Neural cell (in vitro differentiated cells): Measurements from ENCODE around the gene PCYT1A. TPM values are rescaled to one million over a fixed set of nuclear protein-coding genes. Genes with fewer than 3 reads are reported as not detected.
"Not testable (repeated sequence)": the region's sequence is repeated elsewhere in the genome, so short reads cannot be mapped to it uniquely, and the experiment has no call there.

Source experiments
- H2AFZ ChIP-seq: fragments of 200-600, 300-800 bp; sonication (generic), shearing (Covaris generic); 2 replicates; pipeline ENCODE4 v1.6.0; 2014; ENCODE audit warnings: low read depth, mild to moderate bottlenecking, antibody characterized with exemption, low read length, moderate library complexity
- H3F3A ChIP-seq: fragments of 200-600 bp; shearing (Covaris generic); 2 replicates; pipeline ENCODE4 v1.6.1; 2016; ENCODE audit warnings: mild to moderate bottlenecking, moderate library complexity, mixed read lengths, antibody characterized with exemption, low read length; ENCODE audit not compliant: insufficient read depth, poor library complexity, severe bottlenecking
- H3K27ac ChIP-seq: fragments of 200-600, 300-800 bp; sonication (generic), shearing (Covaris generic); 2 replicates; pipeline ENCODE4 v1.5.1; 2014; ENCODE audit warnings: mild to moderate bottlenecking, low read length, moderate library complexity
- H3K27me3 ChIP-seq: fragments of 300-800, 200-600 bp; sonication (generic), shearing (Covaris generic); 2 replicates; pipeline ENCODE4 v1.6.0; 2014; ENCODE audit warnings: mild to moderate bottlenecking, low read depth, low read length, moderate library complexity; ENCODE audit not compliant: insufficient read depth
- H3K36me3 ChIP-seq: fragments of 300-800, 200-600 bp; sonication (generic), shearing (Covaris generic); 2 replicates; pipeline ENCODE4 v1.5.1; 2014; ENCODE audit warnings: mild to moderate bottlenecking, antibody characterized with exemption, low read length, moderate library complexity; ENCODE audit not compliant: insufficient read depth
- H3K4me2 ChIP-seq: fragments of 300-800, 200-600 bp; sonication (generic), shearing (Covaris generic); 2 replicates; pipeline ENCODE4 v1.6.0; 2014; ENCODE audit warnings: mild to moderate bottlenecking, low read length
- H3K4me3 ChIP-seq: fragments of 300-800, 200-600 bp; sonication (generic), shearing (Covaris generic); 2 replicates; pipeline ENCODE4 v1.5.1; 2014; ENCODE audit warnings: mild to moderate bottlenecking, low read length, moderate library complexity
- H3K79me2 ChIP-seq: fragments of 200-600 bp; shearing (Covaris generic); replicated peaks from 2 replicates; pipeline ENCODE4 v1.6.0; 2014; ENCODE audit warnings: mild to moderate bottlenecking, low read length, moderate library complexity; ENCODE audit not compliant: insufficient read depth
- H3K9ac ChIP-seq: fragments of 300-800, 200-600 bp; sonication (generic), shearing (Covaris generic); 2 replicates; pipeline ENCODE4 v1.6.1; 2016; ENCODE audit warnings: mild to moderate bottlenecking, low read length, mixed read lengths
- H3K9me2 ChIP-seq: fragments of 200-600 bp; shearing (Covaris generic); 2 replicates; pipeline ENCODE4 v1.6.1; 2016; ENCODE audit warnings: mild to moderate bottlenecking, low read length, mixed read lengths; ENCODE audit not compliant: insufficient read depth
- H3K9me3 ChIP-seq: fragments of 200-600, 300-800 bp; sonication (generic), shearing (Covaris generic); 2 replicates; pipeline ENCODE4 v1.6.1; 2016; ENCODE audit warnings: mild to moderate bottlenecking, mixed run types, low read length, moderate library complexity, mixed read lengths
- H4K20me1 ChIP-seq: fragments of 200-600 bp; shearing (Covaris generic); 2 replicates; pipeline ENCODE4 v1.6.1; 2016; ENCODE audit warnings: mild to moderate bottlenecking, mixed run types; ENCODE audit not compliant: insufficient read depth
- EP300 ChIP-seq: fragments of 450-650 bp; conservative IDR thresholded peaks from 2 replicates; pipeline ENCODE4 v1.6.1; 2014; ENCODE audit warnings: antibody characterized with exemption, mild to moderate bottlenecking, moderate library complexity; ENCODE audit not compliant: poor library complexity, severe bottlenecking
- EZH2 ChIP-seq: fragments of 200-600, 300-800 bp; shearing (Covaris generic), sonication (generic); IDR thresholded peaks from 2 replicates; pipeline ENCODE4 v1.6.1; 2014; ENCODE audit warnings: antibody characterized with exemption, low read length, borderline replicate concordance, mild to moderate bottlenecking; ENCODE audit not compliant: insufficient read depth, poor library complexity, severe bottlenecking
- MXI1 ChIP-seq: fragments of 450-650 bp; conservative IDR thresholded peaks from 2 replicates; pipeline ENCODE4 v1.6.1; 2014; ENCODE audit warnings: antibody characterized with exemption, mild to moderate bottlenecking; ENCODE audit not compliant: poor library complexity, severe bottlenecking
- POLR2AphosphoS5 ChIP-seq: IDR thresholded peaks from 2 replicates; pipeline ENCODE4 v1.6.1; 2012
- RAD21 ChIP-seq: fragments of 450-650 bp; conservative IDR thresholded peaks from 2 replicates; pipeline ENCODE4 v1.6.1; 2014; ENCODE audit warnings: antibody characterized with exemption, mild to moderate bottlenecking, moderate library complexity
- SMC3 ChIP-seq: fragments of 450-650 bp; conservative IDR thresholded peaks from 2 replicates; pipeline ENCODE4 v1.6.1; 2014; ENCODE audit warnings: antibody characterized with exemption, mild to moderate bottlenecking, moderate library complexity; ENCODE audit not compliant: poor library complexity
- TAF1 ChIP-seq: IDR thresholded peaks from 2 replicates; pipeline ENCODE4 v1.6.1; 2012; ENCODE audit warnings: low read depth
- polyA plus RNA-seq: library from polyadenylated mRNA; depleted of rRNA; stranded (reverse); fragments of >200 nt; gene quantifications from 2 replicates; pipeline ENCODE4 v1.2.3, GENCODE V29; 2014
- TF ChIP-seq, protein P1 (sequence below): fragments of 450-650 bp; IDR thresholded peaks from 2 replicates; pipeline ENCODE4 v1.5.1; 2014; ENCODE audit warnings: antibody characterized with exemption, mild to moderate bottlenecking, moderate library complexity; ENCODE audit not compliant: poor library complexity, severe bottlenecking
- TF ChIP-seq, protein P2 (sequence below): IDR thresholded peaks from 2 replicates; pipeline ENCODE4 v1.6.1; 2012; ENCODE audit warnings: borderline replicate concordance

Gene PCYT1A
- polyA plus RNA-seq, 1 donor from 2014 or later, result 21.7 TPM

DNA sequence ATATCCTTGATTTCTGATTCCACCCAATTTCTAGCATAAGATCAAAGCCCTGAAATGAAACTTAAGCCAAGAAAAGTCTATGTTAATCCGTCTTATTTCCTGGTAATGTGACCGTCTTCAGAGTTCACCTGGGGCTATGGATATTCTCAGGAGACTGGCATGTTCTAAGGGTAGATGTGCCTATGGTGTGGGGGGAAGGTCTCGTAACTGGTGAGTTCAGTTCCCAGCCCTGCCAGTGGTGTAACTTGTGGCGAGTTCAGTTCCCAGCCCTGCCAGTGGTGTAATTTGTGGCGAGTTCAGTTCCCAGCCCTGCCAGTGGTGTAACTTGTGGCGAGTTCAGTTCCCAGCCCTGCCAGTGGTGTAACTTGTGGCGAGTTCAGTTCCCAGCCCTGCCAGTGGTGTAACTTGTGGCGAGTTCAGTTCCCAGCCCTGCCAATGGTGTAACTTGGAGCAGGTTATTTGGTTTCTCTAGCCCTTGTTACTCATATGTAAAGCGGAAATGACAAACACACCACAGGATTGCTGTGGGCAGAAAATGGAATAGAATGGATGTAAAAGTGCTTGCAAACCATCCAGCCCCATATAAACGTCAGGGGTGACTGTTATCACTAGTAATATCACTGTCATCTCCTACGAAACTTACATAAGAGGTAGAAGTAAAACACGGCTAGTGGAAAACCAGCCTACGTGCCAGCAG lies 40.8 kb downstream of the PCYT1A start:
- Histone ChIP-seq H3K9me3 (no peaks in the 10 kb centered on the region), H3K9me2 (no peaks in the 10 kb centered on the region), H2AFZ (no peak overlapping the region), H3K27ac (no peak overlapping the region), H3K4me2 (no peak overlapping the region), H3K27me3 (no peaks in the 10 kb centered on the region), H4K20me1 (no peaks in the 10 kb centered on the region), H3K36me3 (peaks cover 4% of the 10 kb centered on the region), H3F3A (no peaks in the 10 kb centered on the region), H3K79me2 (no peaks in the 10 kb centered on the region), H3K4me3 (no peak overlapping the region), H3K9ac (no peak overlapping the region)
- TF ChIP-seq POLR2AphosphoS5 (no peak), SMC3 (no peak), TAF1 (no peak), EP300 (no peak), RAD21 (no peak), MXI1 (no peak), EZH2 (no peak)
- TF ChIP-seq, protein P1, sequence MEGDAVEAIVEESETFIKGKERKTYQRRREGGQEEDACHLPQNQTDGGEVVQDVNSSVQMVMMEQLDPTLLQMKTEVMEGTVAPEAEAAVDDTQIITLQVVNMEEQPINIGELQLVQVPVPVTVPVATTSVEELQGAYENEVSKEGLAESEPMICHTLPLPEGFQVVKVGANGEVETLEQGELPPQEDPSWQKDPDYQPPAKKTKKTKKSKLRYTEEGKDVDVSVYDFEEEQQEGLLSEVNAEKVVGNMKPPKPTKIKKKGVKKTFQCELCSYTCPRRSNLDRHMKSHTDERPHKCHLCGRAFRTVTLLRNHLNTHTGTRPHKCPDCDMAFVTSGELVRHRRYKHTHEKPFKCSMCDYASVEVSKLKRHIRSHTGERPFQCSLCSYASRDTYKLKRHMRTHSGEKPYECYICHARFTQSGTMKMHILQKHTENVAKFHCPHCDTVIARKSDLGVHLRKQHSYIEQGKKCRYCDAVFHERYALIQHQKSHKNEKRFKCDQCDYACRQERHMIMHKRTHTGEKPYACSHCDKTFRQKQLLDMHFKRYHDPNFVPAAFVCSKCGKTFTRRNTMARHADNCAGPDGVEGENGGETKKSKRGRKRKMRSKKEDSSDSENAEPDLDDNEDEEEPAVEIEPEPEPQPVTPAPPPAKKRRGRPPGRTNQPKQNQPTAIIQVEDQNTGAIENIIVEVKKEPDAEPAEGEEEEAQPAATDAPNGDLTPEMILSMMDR, result no peak
- TF ChIP-seq, protein P2, sequence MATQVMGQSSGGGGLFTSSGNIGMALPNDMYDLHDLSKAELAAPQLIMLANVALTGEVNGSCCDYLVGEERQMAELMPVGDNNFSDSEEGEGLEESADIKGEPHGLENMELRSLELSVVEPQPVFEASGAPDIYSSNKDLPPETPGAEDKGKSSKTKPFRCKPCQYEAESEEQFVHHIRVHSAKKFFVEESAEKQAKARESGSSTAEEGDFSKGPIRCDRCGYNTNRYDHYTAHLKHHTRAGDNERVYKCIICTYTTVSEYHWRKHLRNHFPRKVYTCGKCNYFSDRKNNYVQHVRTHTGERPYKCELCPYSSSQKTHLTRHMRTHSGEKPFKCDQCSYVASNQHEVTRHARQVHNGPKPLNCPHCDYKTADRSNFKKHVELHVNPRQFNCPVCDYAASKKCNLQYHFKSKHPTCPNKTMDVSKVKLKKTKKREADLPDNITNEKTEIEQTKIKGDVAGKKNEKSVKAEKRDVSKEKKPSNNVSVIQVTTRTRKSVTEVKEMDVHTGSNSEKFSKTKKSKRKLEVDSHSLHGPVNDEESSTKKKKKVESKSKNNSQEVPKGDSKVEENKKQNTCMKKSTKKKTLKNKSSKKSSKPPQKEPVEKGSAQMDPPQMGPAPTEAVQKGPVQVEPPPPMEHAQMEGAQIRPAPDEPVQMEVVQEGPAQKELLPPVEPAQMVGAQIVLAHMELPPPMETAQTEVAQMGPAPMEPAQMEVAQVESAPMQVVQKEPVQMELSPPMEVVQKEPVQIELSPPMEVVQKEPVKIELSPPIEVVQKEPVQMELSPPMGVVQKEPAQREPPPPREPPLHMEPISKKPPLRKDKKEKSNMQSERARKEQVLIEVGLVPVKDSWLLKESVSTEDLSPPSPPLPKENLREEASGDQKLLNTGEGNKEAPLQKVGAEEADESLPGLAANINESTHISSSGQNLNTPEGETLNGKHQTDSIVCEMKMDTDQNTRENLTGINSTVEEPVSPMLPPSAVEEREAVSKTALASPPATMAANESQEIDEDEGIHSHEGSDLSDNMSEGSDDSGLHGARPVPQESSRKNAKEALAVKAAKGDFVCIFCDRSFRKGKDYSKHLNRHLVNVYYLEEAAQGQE, result no peak

DNA sequence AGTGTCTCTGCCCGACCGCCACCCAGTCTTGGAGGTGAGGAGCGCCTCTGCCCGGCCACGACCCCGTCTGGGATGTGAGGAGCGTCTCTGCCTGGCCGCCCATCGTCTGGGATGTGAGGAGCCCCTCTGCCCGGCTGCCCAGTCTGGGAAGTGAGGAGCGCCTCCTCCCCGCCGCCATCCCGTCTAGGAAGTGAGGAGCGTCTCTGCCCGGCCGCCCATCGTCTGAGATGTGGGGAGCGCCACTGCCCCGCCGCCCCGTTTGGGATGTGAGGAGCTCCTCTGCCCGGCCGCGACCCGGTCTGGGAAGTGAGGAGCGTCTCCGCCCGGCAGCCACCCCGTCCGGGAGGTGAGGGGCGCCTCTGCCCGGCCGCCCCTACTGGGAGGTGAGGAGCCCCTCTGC lies 43.4 kb downstream of the PCYT1A start:
- H3K79me2 ChIP-seq, H3F3A ChIP-seq, H3K36me3 ChIP-seq, H3K27me3 ChIP-seq, H3K9me2 ChIP-seq, H3K9ac ChIP-seq, H3K4me2 ChIP-seq, H4K20me1 ChIP-seq, H3K27ac ChIP-seq, H3K4me3 ChIP-seq, H3K9me3 ChIP-seq, H2AFZ ChIP-seq: not testable (repeated sequence)

DNA sequence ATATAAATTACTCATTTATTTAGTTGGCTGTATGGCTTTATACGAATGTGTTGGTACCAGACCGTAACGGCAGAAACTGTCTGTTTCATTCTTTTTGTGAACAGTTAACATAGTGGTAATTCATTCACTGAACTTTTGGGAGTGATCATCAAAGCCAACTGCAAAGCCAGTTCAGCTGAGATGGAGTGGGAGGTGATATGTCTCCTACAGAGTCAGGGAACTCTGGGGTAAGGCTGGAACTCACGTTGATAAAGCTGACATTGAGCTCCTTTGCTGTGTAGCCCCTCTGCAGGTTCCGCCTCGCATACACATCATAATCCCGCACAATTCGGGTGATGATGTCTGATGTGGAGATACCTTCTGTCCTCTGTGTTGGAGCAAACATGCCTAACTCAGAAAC lies 45.8 kb downstream of the PCYT1A start:
- Histone ChIP-seq H3K9me2 (no peaks in the 10 kb centered on the region), H3F3A (no peaks in the 10 kb centered on the region), H3K9ac (no peak overlapping the region), H3K27ac (no peak overlapping the region), H3K27me3 (no peaks in the 10 kb centered on the region), H2AFZ (no peak overlapping the region), H3K36me3 (peaks cover 11% of the 10 kb centered on the region), H3K4me3 (no peak overlapping the region), H4K20me1 (no peaks in the 10 kb centered on the region), H3K9me3 (no peaks in the 10 kb centered on the region), H3K79me2 (no peaks in the 10 kb centered on the region), H3K4me2 (no peak overlapping the region)
- TF ChIP-seq EP300 (no peak), RAD21 (no peak), MXI1 (no peak), TAF1 (no peak), SMC3 (no peak), EZH2 (no peak), POLR2AphosphoS5 (no peak)
- TF ChIP-seq, protein P1, result no peak
- TF ChIP-seq, protein P2, result no peak
